Retina (tissue), 1 donor: ENCODE data around the gene TSSK2.

ENCODE experiments used
- DNase-seq: peaks from one replicate; pipeline ENCODE4 v3.0.0-alpha.2; 2016

The TSSK2 gene

DNA sequence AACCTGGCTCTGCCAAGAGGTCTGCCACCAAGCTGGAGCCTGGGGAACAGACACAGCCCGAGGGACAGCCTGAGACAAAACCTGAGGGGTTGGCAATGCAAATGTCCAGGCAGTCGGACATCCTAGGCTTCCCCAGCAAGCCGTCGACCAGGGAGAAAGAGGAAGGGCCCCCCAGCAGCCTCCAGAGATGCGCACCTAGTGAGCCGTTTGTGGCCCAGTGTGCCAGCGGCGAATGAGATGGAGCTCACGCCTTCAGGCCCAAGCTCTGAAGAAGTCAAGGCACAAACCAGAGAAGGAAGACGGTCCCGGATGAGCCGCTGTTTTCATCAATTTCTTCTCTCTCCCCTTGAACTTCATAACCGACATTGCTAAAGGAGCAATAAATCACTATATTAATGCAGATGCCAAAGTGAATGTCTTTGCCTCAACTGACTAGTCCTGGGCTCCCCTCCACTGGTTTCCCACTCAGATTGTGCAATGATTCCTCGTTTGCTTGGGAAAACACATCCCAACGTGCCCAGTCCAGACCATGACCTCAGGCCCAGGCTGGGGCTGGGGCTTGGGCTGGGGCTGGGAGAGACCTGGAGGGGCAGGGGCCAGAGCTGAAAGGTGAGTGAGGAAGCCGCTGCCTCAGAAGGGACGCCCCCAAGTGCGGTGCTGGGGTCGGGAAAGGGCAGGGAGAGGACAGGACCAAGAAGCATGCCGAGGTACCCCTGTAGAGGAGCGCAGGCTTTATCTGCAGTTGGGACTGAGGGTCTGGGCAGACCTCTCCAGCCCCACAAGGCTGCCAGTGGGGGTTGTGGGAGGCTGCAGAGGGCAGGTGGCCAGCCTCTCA, 5.4 kb upstream of the TSSK2 start:
- no peak for DNase-seq

- no peak for DNase-seq
Measured at GRCh38 chr22:19126309-19127273, 4.5 kb upstream of the TSSK2 start.

- DNase-seq: no peak
Measured at GRCh38 chr22:19127329-19128008, 3.6 kb upstream of the TSSK2 start.

DNA sequence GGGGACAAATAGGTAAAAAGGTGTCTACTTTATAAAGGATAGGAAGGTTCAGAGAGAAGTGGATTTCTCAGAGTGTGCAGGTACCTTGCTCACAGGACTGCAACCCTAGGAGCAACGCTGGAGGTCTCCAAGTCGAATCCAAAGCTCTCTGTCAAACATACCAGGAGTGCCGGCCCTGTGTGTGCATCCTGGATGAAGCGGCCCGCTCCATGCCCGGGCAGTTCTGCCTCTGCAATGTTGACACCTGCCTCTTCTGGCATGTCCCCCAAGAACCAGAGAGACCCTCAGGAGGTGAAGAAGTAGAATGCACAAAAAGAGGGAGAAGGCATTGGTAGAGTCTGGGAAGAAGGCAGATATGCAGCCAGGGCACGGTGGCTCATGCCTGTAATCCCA, 3.1 kb upstream of the TSSK2 start:
- no peak for DNase-seq

DNA sequence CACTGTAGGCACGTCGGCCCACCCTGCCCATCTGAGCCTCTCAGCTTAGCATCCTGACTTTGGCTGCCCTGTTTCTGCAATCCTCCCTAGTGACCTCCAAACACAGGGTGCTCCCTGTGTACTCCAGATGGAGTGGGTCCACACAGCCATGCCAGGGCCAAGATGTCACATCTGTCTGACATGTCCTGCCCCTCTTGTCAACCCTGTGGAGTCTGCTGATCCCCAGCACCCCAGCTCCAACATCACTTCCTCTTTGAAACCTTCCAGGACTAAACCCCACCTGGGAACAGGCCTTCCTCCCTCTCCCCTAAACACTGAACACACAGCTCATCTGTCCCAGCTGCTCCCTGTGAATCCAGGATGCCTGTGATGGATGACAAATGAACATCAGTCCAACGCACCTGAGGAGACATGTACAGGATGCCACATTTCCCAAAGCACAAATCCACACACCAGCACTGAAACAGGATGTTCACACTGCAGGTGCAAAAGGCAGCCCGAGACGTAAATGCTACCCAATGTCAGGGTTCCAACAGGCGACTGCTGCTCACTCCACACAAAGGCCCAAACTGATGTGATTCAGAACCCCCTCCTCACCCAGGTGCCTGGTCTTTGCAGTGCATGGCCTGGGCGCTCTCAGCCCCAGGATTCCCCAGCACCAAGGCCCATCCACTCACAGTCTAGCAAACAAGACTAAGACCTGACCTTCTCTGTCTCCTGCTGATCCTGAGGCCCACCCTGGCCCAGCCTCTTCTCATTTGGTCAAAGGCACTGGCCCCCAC, 2.0 kb upstream of the TSSK2 start:
- DNase-seq: no peak

DNA sequence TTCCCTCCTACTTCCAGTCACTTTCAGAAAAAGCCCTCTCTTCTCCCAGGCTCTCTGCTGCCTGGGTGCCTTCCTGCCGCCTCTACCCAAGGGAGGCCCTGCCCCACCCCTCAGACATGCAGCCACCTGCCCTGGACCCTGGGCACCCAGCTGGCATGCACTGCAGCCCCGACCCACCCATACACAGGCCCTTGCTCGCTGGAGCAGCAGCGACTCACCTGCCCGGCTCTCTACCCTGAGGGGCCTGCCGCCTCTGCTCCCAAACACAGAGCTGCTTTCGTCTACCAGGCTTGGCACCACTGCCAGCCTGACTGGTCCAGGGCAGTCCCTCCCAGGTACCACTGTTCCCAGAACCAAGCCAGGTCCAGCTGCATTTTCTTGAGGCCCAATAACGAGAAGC, 1.2 kb upstream of the TSSK2 start:
- DNase-seq: no peak

- DNase-seq: no peak
Measured at GRCh38 chr22:19131685-19132015, 542 bp downstream of the TSSK2 start.

DNA sequence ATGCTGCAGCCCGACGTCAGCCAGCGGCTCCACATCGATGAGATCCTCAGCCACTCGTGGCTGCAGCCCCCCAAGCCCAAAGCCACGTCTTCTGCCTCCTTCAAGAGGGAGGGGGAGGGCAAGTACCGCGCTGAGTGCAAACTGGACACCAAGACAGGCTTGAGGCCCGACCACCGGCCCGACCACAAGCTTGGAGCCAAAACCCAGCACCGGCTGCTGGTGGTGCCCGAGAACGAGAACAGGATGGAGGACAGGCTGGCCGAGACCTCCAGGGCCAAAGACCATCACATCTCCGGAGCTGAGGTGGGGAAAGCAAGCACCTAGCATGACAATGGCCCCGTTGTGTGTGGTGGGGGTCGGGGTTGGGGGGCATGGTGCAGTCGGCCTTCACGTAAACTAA, 1.0 kb downstream of the TSSK2 start:
- no peak for DNase-seq

DNA sequence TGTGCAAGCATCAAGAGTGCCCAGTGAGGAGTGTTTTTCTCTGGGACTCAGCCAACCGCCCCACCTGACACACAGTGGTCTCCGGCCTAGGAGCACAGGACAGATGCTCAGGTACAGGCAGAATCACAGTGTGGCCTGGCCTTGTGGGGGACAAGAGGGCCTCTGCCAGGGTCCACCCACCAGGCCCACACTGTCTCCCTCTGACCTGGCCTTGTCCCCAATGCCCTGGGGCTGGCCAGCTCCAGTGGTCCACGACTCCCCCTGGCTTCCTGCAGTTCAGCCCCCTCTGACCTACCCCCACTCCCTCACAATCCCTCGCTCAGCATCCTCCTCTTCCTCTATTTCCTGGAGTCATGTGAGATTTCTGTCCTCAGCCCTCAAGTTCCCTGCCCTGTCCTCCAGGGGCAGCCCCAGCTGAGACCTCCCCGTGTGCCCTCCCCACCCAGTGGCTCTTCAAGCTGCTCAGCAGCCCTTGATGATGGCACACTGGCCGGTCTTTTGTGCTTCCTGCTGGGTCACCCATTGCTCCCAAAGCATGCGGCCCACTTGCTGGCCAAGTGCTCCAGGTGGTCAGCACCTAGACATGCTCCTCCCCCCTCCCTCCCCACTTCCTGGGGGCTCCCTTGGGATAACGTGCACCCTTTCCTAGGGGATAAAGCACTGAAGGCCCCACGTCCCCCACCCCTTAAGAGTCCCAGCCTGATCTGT, 1.7 kb downstream of the TSSK2 start:
- DNase-seq: no peak

DNA sequence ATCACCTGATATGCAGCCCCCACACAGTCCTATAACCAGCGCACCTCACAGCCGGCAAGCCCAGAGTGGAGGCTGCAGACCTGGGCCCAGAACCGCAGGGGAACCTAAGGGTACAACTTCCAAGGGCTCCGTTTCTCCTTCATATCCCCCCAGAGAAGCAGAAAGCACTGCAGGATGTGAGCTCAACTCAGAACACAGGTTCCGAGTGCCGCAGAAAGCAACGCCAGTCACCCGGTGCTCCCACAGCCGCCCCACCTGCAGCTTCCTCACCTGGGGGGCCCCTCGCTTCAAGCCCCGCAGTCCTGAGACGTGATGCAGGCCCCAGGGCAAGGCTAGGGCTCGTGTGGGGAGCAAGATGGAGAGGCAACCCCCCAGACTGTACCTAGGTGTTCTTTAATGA, 2.5 kb downstream of the TSSK2 start:
- DNase-seq: no peak

DNA sequence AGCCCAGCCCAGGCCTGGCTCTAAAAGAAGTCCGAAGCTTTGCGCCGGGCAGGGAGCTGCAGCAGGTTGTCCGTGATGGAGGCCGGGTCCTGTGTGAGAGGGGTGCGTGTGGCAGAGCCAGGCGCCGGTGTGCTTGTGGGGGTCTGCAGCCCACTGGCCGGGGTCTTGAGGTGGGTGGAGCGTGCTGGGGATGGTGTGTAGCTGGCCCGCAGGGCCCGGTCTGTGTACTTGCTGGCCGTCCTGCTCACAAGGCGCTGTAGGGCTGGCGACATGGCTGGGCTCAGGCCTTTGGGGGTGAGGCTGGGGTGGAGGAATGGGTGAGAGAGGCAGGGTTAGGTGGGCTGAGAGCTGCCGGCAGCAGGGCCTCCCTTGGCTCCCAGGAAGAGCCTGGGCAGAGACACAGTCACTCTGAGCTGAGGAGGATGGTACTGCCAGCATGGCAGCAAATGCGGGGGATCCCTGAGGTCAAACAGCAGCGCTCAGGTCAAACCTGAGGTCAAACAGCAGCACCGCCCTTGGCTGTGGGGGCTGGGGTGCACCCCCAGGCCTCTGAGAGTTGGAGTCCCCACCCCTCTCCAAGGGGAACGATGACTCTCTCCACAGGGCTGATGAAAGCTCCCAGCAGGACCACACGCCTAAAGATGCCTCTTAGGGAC, 3.2 kb downstream of the TSSK2 start:
- no peak for DNase-seq

DNA sequence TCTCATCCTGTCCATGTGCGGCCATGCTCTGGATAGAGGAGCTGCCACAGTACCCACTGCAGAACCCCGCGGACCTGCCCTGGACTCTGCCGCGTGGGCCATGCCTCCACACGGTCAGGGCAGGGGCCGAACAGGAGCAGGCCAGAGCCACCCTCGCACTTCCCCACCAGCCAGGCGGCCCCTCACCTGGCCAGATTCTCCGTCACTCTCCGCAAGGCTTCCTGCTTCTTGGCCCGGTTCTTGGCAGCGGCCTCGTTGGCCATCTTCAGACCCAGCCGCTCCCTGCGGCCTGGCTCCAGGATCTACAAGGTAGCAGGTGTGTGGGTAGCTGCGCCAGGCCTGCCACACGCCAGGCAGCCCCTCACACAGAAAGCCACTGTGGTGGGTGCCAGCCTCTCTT, 3.8 kb downstream of the TSSK2 start:
- no peak for DNase-seq

GRCh38 chr22:19136915-19137314, 5.8 kb downstream of the TSSK2 start:
- DNase-seq: no peak

DNA sequence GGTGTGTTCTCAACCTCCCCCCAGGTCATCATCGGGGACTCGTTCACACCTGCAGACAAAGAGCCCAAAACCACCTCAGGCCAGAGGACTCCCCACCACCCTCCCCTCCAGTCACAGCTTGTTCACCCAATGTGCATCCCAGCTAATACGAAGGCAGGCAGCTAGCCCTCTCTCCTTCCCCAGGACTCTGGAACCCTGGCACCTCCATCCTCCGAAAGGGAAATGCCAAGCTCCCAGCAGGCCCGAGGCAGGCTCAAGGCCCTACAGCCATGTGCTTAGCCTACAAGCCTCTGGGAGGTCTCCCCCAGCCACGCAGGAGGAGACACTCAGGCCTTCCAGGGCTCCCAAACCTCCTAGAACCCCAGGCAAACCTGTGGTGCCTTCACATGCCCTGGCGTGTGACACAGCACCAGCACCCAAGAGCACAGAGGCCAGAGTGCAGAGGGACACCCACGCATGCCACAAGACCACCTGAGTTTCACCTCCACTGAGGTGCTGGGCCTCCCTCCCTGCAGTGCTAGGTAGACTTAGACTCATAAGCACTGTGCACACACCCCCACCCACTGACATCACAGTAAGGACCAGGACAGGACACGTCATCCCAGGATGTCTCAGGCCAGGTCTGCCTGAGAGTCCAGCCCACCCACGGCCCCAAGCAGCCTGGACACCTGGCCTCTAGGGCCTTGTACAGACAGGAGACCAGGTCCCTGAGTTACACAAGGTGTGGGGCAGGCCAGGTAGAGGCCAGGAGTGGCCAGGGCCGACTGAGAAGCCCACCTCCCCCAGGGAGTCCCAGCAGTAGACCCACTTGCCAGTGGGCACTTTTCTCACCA, 6.5 kb downstream of the TSSK2 start:
- DNase-seq: no peak

- no peak for DNase-seq
Measured at GRCh38 chr22:19138217-19139000, 7.3 kb downstream of the TSSK2 start.

DNA sequence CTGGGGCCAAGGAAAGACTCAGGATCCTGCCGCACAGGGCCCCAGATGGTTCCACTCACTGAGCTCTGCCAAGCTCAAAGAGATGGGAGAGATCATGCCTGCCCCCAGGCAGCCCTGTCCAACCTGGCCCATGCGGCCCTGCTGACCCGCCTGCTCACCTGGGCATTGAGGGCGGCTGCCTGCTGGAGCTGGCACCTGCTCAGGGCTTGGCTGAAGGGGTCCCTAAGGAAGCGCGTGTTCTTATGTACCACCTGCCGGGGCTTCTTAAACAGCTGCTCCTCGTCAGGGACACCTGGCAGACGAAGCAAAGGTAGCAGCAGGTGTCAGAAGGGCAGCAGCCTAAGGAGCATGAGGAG, 7.9 kb downstream of the TSSK2 start:
- DNase-seq: no peak

DNA sequence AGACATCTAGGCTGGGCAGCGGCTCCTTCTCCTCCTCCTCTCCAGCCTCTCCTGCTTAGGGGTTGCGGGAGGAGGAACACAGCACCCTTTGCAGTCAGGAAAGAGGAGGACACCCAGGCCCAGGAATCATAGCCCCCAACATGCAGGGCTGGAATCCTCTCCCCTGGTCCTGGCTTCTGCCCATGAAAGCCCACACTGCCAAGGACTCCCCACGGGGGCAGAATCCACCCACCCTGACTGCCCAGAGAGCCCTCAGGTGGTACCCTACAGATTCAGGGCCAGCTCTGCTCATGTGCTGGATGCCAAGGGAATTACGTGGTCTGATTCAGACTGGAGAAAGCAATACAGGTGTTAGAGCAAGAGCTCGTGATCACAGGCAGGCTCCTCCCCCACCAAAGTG, 8.9 kb downstream of the TSSK2 start:
- DNase-seq: no peak

DNA sequence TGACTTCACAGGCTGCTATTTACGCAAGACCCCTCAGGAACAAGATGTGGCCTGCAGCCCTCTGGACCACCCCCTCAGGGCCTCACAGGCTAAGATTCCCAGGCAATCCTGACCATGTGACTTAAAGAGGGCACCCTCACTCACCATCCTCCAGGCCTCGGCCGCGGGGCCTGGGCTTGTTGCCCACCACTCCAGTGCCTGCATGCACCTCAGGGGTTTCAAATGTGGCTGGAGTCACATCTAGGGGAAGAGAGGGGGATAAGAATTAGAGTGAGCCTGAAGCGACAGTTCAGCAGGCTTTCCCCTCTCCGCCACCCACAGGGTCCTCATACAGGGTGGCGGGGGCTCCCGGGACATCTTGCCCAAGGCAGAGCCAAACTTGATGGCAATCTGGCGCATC, 11.3 kb downstream of the TSSK2 start:
- no peak for DNase-seq

- DNase-seq: no peak
Measured at GRCh38 chr22:19143212-19143611, 12.1 kb downstream of the TSSK2 start.

DNA sequence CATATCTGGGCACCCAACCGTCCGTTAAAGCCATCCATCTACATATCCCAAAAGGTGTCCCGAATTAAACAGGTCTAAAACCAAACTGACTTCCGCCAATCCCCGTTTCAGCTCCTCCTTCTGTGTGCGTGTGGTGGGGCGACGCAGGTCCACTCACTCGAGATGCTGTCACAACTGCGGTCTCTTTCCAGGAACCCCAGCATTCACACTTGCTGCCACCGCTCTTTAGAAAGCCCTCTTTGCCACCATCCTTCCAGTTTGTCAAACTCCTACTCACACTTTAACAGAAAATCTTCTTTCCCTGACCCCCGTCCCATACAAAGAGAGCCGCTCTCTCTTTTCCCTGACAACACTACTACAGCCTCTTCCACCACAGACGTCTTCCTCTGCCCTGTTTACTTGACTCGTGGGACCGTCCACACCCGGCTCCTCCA, 12.9 kb downstream of the TSSK2 start:
- DNase-seq: peak; percentile 23
